Ascending aorta (tissue), 2 donors: ENCODE results near the gene MIEF1. TPM values are rescaled to one million over a fixed set of nuclear protein-coding genes. Genes with fewer than 3 reads are reported as not detected.

Experiments
- DNase-seq, 2 donors: peaks; one replicate each; pipeline ENCODE4 v3.0.0-alpha.2; 2019; ENCODE audit warnings: low spot score in 2 of 2
- H3K27ac ChIP-seq, 2 donors: fragments of 200-600 bp; sonication (generic); one replicate each; pipeline ENCODE4 v1.5.1; 2016 to 2017; ENCODE audit warnings: mild to moderate bottlenecking in 1 of 2
- H3K27me3 ChIP-seq: fragments of 200-600 bp; sonication (generic); one replicate; pipeline ENCODE4 v1.5.1; 2017
- H3K36me3 ChIP-seq, 2 donors: fragments of 200-600 bp; sonication (generic); one replicate each; pipeline ENCODE4 v1.5.1; 2016
- H3K4me1 ChIP-seq, 2 donors: fragments of 200-600 bp; sonication (generic); one replicate each; pipeline ENCODE4 v1.5.1; 2016 to 2017; ENCODE audit warnings: mild to moderate bottlenecking in 1 of 2
- H3K4me3 ChIP-seq, 2 donors: fragments of 200-600 bp; sonication (generic); one replicate each; pipeline ENCODE4 v1.5.1; 2016 to 2017; ENCODE audit warnings: mild to moderate bottlenecking in 1 of 2
- H3K9me3 ChIP-seq, 2 donors: fragments of 200-600 bp; sonication (generic); one replicate each; pipeline ENCODE4 v1.5.1; 2016
- CTCF ChIP-seq, 3 experiments: fragments of 200-600 bp in 2 of 3; fragments of 450-650 bp in 1 of 3; sonication (generic) in 2 of 3; IDR thresholded peaks; one replicate each; pipeline ENCODE4 v1.5.1; 2016 to 2019; ENCODE audit warnings: antibody characterized with exemption in 3 of 3, mild to moderate bottlenecking in 1 of 3, moderate library complexity in 1 of 3
- intact Hi-C: fragments of 100-400 bp; cut with DNase I; formaldehyde crosslinking; loops from one replicate; pipeline ENCODE4 v1.15.1; 2023
- total RNA-seq: library from RNA; depleted of rRNA; stranded (reverse); fragments of >200 nt; gene quantifications from one replicate; pipeline ENCODE4 v1.1.0, GENCODE V29; 2016

Gene MIEF1
- total RNA-seq, 1 donor from 2014 or later = 22.5 TPM

- no peak overlapping the region for H3K4me3 ChIP-seq
- H3K27ac ChIP-seq = no peak overlapping the region
- intact Hi-C loops = no loop called here
- H3K4me1 ChIP-seq = no peaks in the 10 kb centered on the region
- no peak for DNase-seq
- no peaks in the 10 kb centered on the region for H3K36me3 ChIP-seq
- H3K27me3 ChIP-seq = no peaks in the 10 kb centered on the region
- TF ChIP-seq CTCF (IDR thresholded peaks at IDR 0.05) = no peak
- no peaks in the 10 kb centered on the region for H3K9me3 ChIP-seq
Measured at GRCh38 chr22:39472570-39473556, 29.2 kb upstream of the MIEF1 start.

- Histone ChIP-seq H3K4me3 (no peak overlapping the region), H3K36me3 (no peaks in the 10 kb centered on the region), H3K4me1 (no peaks in the 10 kb centered on the region), H3K27me3 (no peaks in the 10 kb centered on the region), H3K9me3 (no peaks in the 10 kb centered on the region), H3K27ac (no peak overlapping the region)
- intact Hi-C loops = no loop called here
- no peak for TF ChIP-seq CTCF (IDR thresholded peaks at IDR 0.05)
- DNase-seq = no peak
Measured at GRCh38 chr22:39473851-39474250, 28.2 kb upstream of the MIEF1 start.

- TF ChIP-seq CTCF (IDR thresholded peaks at IDR 0.05) = no peak
- H3K9me3 ChIP-seq = no peaks in the 10 kb centered on the region
- H3K36me3 ChIP-seq = no peaks in the 10 kb centered on the region
- H3K27me3 ChIP-seq = no peaks in the 10 kb centered on the region
- no peak overlapping the region for H3K4me3 ChIP-seq
- DNase-seq = no peak
- intact Hi-C loops = no loop called here
- no peaks in the 10 kb centered on the region for H3K4me1 ChIP-seq
- H3K27ac ChIP-seq = no peak overlapping the region
Measured at GRCh38 chr22:39474351-39475111, 27.6 kb upstream of the MIEF1 start.

- no peak for TF ChIP-seq CTCF (IDR thresholded peaks at IDR 0.05)
- H3K27me3 ChIP-seq = no peaks in the 10 kb centered on the region
- H3K4me1 ChIP-seq = no peaks in the 10 kb centered on the region
- no peak for DNase-seq
- no peaks in the 10 kb centered on the region for H3K9me3 ChIP-seq
- H3K27ac ChIP-seq = no peak overlapping the region
- no peaks in the 10 kb centered on the region for H3K36me3 ChIP-seq
- H3K4me3 ChIP-seq = no peak overlapping the region
- intact Hi-C loops = no loop called here
Measured at GRCh38 chr22:39475337-39475736, 26.8 kb upstream of the MIEF1 start.

GRCh38 chr22:39475902-39476301 is 26.2 kb upstream of the MIEF1 start:
- Histone ChIP-seq H3K9me3 (no peaks in the 10 kb centered on the region), H3K27me3 (no peaks in the 10 kb centered on the region), H3K27ac (no peak overlapping the region), H3K36me3 (no peaks in the 10 kb centered on the region), H3K4me1 (no peaks in the 10 kb centered on the region), H3K4me3 (no peak overlapping the region)
- no peak for DNase-seq
- TF ChIP-seq CTCF (IDR thresholded peaks at IDR 0.05) = no peak
- intact Hi-C loops = no loop called here
